ENCODE measurements around the gene CRIP1. TPM values are rescaled to one million over a fixed set of nuclear protein-coding genes. Genes with fewer than 3 reads are reported as not detected.

The CRIP1 gene
- total and polyA plus RNA-seq, 2 donors (not counting 3 experiments of a cell fraction or from before 2014, with no cell fraction given), result 3.1 to 8.1 TPM

DNA sequence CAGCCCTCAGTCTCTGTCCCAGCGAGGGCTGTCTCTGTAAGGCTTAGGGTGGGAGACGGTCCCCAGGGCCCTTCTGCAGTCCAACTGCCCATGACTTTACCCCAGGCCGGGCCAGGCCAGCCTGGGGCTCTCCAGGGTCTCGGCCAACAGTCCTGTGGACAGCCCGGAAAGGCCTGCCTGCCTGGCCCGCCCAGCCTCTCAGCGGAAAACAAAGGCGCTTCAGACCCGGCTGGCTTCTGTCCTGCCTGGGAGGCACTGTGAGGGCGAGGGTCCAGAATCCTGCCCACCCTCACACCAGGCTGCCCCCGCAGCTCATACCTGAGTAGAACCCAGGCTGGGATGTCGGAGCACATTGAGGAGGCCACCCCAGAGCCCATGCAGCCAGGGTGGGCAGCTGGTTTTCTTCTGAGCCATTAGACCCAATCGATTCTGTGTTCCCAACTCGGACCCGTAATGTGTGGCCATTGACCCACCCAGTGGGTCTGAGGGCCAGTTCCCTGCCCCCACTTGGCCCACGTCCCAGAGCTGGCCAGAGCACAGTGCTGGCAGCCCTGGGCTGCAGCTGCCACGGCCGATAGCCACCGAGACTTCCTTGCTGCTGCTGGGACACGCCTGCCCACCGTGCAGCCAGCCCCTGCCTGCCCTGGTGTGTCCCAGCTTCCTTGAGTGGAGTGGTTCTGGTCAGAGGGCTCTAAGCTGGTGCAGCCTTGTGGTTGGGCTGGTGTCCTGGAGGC, 10.4 kb upstream of the CRIP1 start:
- Histone ChIP-seq H3K36me3 (ENCODE audit: control insufficient read depth in 2 of 2, extremely low read depth in 1 of 2, insufficient read depth in 2 of 2, low read length in 2 of 2) (peaks cover 3 to 5% of the 10 kb centered on the region in 2 experiments), H3K9me1 (replicated peaks; ENCODE audit: control insufficient read depth, extremely low read depth, insufficient read depth, low read length) (no peaks in the 10 kb centered on the region), H3K4me1 (ENCODE audit: control insufficient read depth, extremely low read depth, insufficient read depth, low read length) (peaks cover 23% of the 10 kb centered on the region), H3K4me3 (replicated peaks in 1 of 3; ENCODE audit: insufficient read depth in 1 of 3, low read depth in 1 of 3, low read length in 3 of 3) (peak overlapping the region; percentile 3 to 93 (median 53)), H4K20me1 (replicated peaks; ENCODE audit: control insufficient read depth, extremely low read depth, insufficient read depth, low read length) (no peaks in the 10 kb centered on the region), H3K4me2 (ENCODE audit: insufficient read depth, low read length) (peak overlapping the region; percentile 58), H3K27me3 (ENCODE audit: control insufficient read depth in 2 of 2, insufficient read depth in 2 of 2, low read length in 2 of 2) (no peaks in the 10 kb centered on the region), H3K27ac (ENCODE audit: insufficient read depth, low read depth, low read length) (peak overlapping the region; percentile 76), H3K9ac (replicated peaks; ENCODE audit: extremely low read depth, insufficient read depth, low read length) (peak overlapping the region; percentile 97), H3K9me3 (replicated peaks; ENCODE audit: control insufficient read depth, insufficient read depth, low read length) (no peaks in the 10 kb centered on the region), H3K79me2 (ENCODE audit: control insufficient read depth, insufficient read depth, low read length) (peaks cover 10% of the 10 kb centered on the region), H2AFZ (ENCODE audit: low read depth, low read length) (no peak overlapping the region)
- FAIRE-seq (no peak), DNase-seq (ENCODE audit: low read depth, low spot score) (peak; percentile 81)
- ChIA-PET POLR2A (interaction anchor here (1.0 to 2.0 kb wide), 2 partner anchors 13 to 46 kb away, joined by 3 to 9 read pairs; no protein-coding TSS in a partner anchor), CTCF (interaction anchor here (1.2 to 2.7 kb wide), 5 partner anchors 10 to 105 kb away, joined by 3 to 27 read pairs (median 11); partner anchors contain the start of gene CRIP1)
- BruUV-seq (replicated peaks), result TSS peak; percentile 15
- intact Hi-C loops (cut with micrococcal nuclease), result no loop called here
- dilution Hi-C loops (cut with MboI; ENCODE audit: extremely low pct_ligation_motif_present, low sequenced_read_pairs), result no loop called here
- peak; percentile 82 for TF ChIP-seq POLR2AphosphoS5 (IDR thresholded peaks at IDR 0.05; ENCODE audit: insufficient read depth, low read depth, low read length)
- peak; percentile 1 for TF ChIP-seq POLR2A (IDR thresholded peaks at IDR 0.05; ENCODE audit: low read depth, low read length)
- no peak for TF ChIP-seq MYC (IDR thresholded peaks at IDR 0.05; ENCODE audit: low read depth, low read length)

DNA sequence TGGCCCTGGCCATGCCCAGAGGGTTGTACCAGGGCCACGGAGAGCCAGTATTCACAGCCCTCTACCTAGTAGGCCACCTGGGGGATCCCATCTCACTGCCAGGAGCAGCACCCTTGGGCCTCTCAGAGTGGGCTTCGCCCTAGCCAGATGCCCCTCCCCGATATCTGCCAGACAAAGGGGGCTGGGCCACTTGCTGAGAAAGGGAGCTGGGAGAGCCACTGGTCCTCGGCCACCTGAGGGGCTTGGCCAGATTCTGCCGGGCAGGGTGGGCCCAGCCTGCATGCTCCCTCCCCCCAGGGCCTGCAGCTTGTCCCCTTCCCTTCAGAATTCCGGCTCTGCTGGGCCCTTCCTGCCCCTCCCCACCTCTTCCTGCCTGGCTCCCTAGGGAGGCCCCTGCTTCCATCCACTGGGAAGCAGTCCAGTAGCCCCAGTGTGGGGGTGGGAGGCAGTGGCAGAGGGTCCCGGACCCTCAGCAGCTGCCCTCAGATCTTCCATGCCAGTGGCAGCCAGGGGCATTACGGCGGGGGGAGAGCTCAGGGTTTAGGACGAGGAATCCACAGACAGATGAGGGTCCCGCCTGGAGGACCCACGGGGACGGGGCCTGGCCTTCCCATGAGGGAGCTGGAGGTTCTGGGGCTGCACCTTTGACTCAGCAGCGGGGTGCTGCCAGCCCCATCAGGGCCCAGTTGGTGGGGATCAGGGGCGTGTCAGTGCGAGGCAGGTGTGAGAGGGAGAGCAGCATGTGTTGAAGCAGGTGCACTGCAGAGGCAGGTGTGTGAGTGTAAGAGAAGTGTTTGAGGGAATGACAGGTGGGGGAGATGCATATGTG, 9.6 kb upstream of the CRIP1 start:
- peak overlapping the region; percentile 97 for H3K9ac ChIP-seq (replicated peaks; ENCODE audit: extremely low read depth, insufficient read depth, low read length)
- BruUV-seq (replicated peaks), result no TSS peak
- peak overlapping the region; percentile 76 for H3K27ac ChIP-seq (ENCODE audit: insufficient read depth, low read depth, low read length)
- H3K4me2 ChIP-seq (ENCODE audit: insufficient read depth, low read length), result peak overlapping the region; percentile 58
- dilution Hi-C loops (cut with MboI; ENCODE audit: extremely low pct_ligation_motif_present, low sequenced_read_pairs), result no loop called here
- H3K36me3 ChIP-seq (ENCODE audit: control insufficient read depth in 2 of 2, extremely low read depth in 1 of 2, insufficient read depth in 2 of 2, low read length in 2 of 2), result peaks cover 3 to 5% of the 10 kb centered on the region in 2 experiments
- H3K4me3 ChIP-seq (replicated peaks in 1 of 3; ENCODE audit: insufficient read depth in 1 of 3, low read depth in 1 of 3, low read length in 3 of 3), result peak overlapping the region; percentile 3 to 93 (median 53)
- no peaks in the 10 kb centered on the region for H4K20me1 ChIP-seq (replicated peaks; ENCODE audit: control insufficient read depth, extremely low read depth, insufficient read depth, low read length)
- no peaks in the 10 kb centered on the region for H3K9me3 ChIP-seq (replicated peaks; ENCODE audit: control insufficient read depth, insufficient read depth, low read length)
- peaks cover 10% of the 10 kb centered on the region for H3K79me2 ChIP-seq (ENCODE audit: control insufficient read depth, insufficient read depth, low read length)
- ChIA-PET CTCF (interaction anchor here (1.2 to 2.7 kb wide), 5 partner anchors 9 to 106 kb away, joined by 3 to 27 read pairs (median 11); partner anchors contain the start of gene CRIP1), POLR2A (interaction anchor here (1.0 to 2.0 kb wide), 2 partner anchors 13 to 47 kb away, joined by 3 to 9 read pairs; no protein-coding TSS in a partner anchor)
- FAIRE-seq (peak; percentile 88), DNase-seq (ENCODE audit: low read depth, low spot score) (peak; percentile 35)
- no peaks in the 10 kb centered on the region for H3K27me3 ChIP-seq (ENCODE audit: control insufficient read depth in 2 of 2, insufficient read depth in 2 of 2, low read length in 2 of 2)
- TF ChIP-seq FOS (IDR thresholded peaks at IDR 0.05; ENCODE audit: borderline replicate concordance, insufficient read depth, low read length) (no peak), POLR2AphosphoS5 (IDR thresholded peaks at IDR 0.05; ENCODE audit: insufficient read depth, low read depth, low read length) (peak; percentile 6)
- no peaks in the 10 kb centered on the region for H3K9me1 ChIP-seq (replicated peaks; ENCODE audit: control insufficient read depth, extremely low read depth, insufficient read depth, low read length)
- peaks cover 26% of the 10 kb centered on the region for H3K4me1 ChIP-seq (ENCODE audit: control insufficient read depth, extremely low read depth, insufficient read depth, low read length)
- intact Hi-C loops (cut with micrococcal nuclease), result no loop called here
- H2AFZ ChIP-seq (ENCODE audit: low read depth, low read length), result no peak overlapping the region

All from endothelial cell of umbilical vein (primary cell).